ENCODE measurements around the gene CHKB. TPM values are rescaled to one million over a fixed set of nuclear protein-coding genes. Genes with fewer than 3 reads are reported as not detected.

Gene CHKB
- polyA plus RNA-seq, 1 donor (not counting 4 experiments of a cell fraction or from before 2014, with no cell fraction given): 49.0 TPM

GRCh38 chr22:50570861-50571260 lies 11.8 kb downstream of the CHKB start:
- H3K9me1 ChIP-seq (ENCODE audit: control insufficient read depth, extremely low read depth, insufficient read depth, low read length): no peaks in the 10 kb centered on the region
- H3K4me3 ChIP-seq (ENCODE audit: control insufficient read depth in 2 of 3, extremely low read depth in 1 of 3, insufficient read depth in 2 of 3, low read depth in 1 of 3, low read length in 3 of 3): no peak overlapping the region
- FAIRE-seq (no peak), DNase-seq (ENCODE audit: low read depth, low spot score) (no peak)
- H3K9me3 ChIP-seq (ENCODE audit: control insufficient read depth, low read depth, low read length): no peaks in the 10 kb centered on the region
- no peak overlapping the region for H3K4me2 ChIP-seq (ENCODE audit: control insufficient read depth, extremely low read depth, insufficient read depth, low read depth, low read length)
- no peaks in the 10 kb centered on the region for H4K20me1 ChIP-seq (ENCODE audit: control insufficient read depth, extremely low read depth, insufficient read depth, low read length)
- H2AFZ ChIP-seq (ENCODE audit: control insufficient read depth, low read length): no peak overlapping the region
- H3K27me3 ChIP-seq (ENCODE audit: control insufficient read depth, extremely low read depth, insufficient read depth, low read length): no peaks in the 10 kb centered on the region
- dilution Hi-C loops (cut with MboI; ENCODE audit: extremely low pct_ligation_motif_present, low sequenced_read_pairs): no loop called here
- H3K36me3 ChIP-seq (ENCODE audit: control insufficient read depth in 2 of 2, extremely low read depth in 1 of 2, insufficient read depth in 2 of 2, low read length in 2 of 2): peaks cover 16 to 29% of the 10 kb centered on the region in 2 experiments
- no peaks in the 10 kb centered on the region for H3K79me2 ChIP-seq (ENCODE audit: control insufficient read depth, insufficient read depth, low read length)
- no peak overlapping the region for H3K9ac ChIP-seq (ENCODE audit: control insufficient read depth, extremely low read depth, insufficient read depth, low read length)
- no peak for TF ChIP-seq CTCF (optimal IDR thresholded peaks at IDR 0.05 in 1 of 3, IDR thresholded peaks at IDR 0.05 in 1 of 3, conservative IDR thresholded peaks at IDR 0.05 in 1 of 3; ENCODE audit: extremely low read depth in 1 of 3, insufficient read depth in 2 of 3, low read length in 3 of 3)
- no peak for TF ChIP-seq EZH2 (IDR thresholded peaks at IDR 0.05; ENCODE audit: low read length)
- H3K4me1 ChIP-seq (ENCODE audit: control insufficient read depth, extremely low read depth, insufficient read depth, low read length): no peaks in the 10 kb centered on the region
- no peak overlapping the region for H3K27ac ChIP-seq (ENCODE audit: control insufficient read depth, insufficient read depth, low read length)

GRCh38 chr22:50569896-50570535 lies 12.6 kb downstream of the CHKB start:
- no peaks in the 10 kb centered on the region for H3K27me3 ChIP-seq (ENCODE audit: control insufficient read depth, extremely low read depth, insufficient read depth, low read length)
- peaks cover 16 to 29% of the 10 kb centered on the region in 2 experiments for H3K36me3 ChIP-seq (ENCODE audit: control insufficient read depth in 2 of 2, extremely low read depth in 1 of 2, insufficient read depth in 2 of 2, low read length in 2 of 2)
- no peak for DNase-seq (ENCODE audit: low read depth, low spot score)
- no peak overlapping the region for H2AFZ ChIP-seq (ENCODE audit: control insufficient read depth, low read length)
- H3K9me3 ChIP-seq (ENCODE audit: control insufficient read depth, low read depth, low read length): no peaks in the 10 kb centered on the region
- H3K4me1 ChIP-seq (ENCODE audit: control insufficient read depth, extremely low read depth, insufficient read depth, low read length): no peaks in the 10 kb centered on the region
- H3K9me1 ChIP-seq (ENCODE audit: control insufficient read depth, extremely low read depth, insufficient read depth, low read length): no peaks in the 10 kb centered on the region
- H3K27ac ChIP-seq (ENCODE audit: control insufficient read depth, insufficient read depth, low read length): no peak overlapping the region
- dilution Hi-C loops (cut with MboI; ENCODE audit: extremely low pct_ligation_motif_present, low sequenced_read_pairs): no loop called here
- H3K79me2 ChIP-seq (ENCODE audit: control insufficient read depth, insufficient read depth, low read length): no peaks in the 10 kb centered on the region
- no peak overlapping the region for H3K9ac ChIP-seq (ENCODE audit: control insufficient read depth, extremely low read depth, insufficient read depth, low read length)
- TF ChIP-seq EZH2 (IDR thresholded peaks at IDR 0.05; ENCODE audit: low read length) (no peak), CTCF (optimal IDR thresholded peaks at IDR 0.05 in 1 of 3, IDR thresholded peaks at IDR 0.05 in 1 of 3, conservative IDR thresholded peaks at IDR 0.05 in 1 of 3; ENCODE audit: extremely low read depth in 1 of 3, insufficient read depth in 2 of 3, low read length in 3 of 3) (no peak)
- H4K20me1 ChIP-seq (ENCODE audit: control insufficient read depth, extremely low read depth, insufficient read depth, low read length): no peaks in the 10 kb centered on the region
- no peak overlapping the region for H3K4me3 ChIP-seq (ENCODE audit: control insufficient read depth in 2 of 3, extremely low read depth in 1 of 3, insufficient read depth in 2 of 3, low read depth in 1 of 3, low read length in 3 of 3)
- FAIRE-seq: no peak
- no peak overlapping the region for H3K4me2 ChIP-seq (ENCODE audit: control insufficient read depth, extremely low read depth, insufficient read depth, low read depth, low read length)
